Upper lobe of left lung (tissue), 4 donors: ENCODE measurements around the gene TERC.

Experiments
- CTCF ChIP-seq, 6 experiments: fragments of 450-650 bp in 4 of 6; fragments of 200-600 bp in 2 of 6; sonication (generic) in 2 of 6; IDR thresholded peaks; one replicate each; pipeline ENCODE4 v1.5.1; 2016 to 2019; ENCODE audit warnings: antibody characterized with exemption in 6 of 6
- POLR2A ChIP-seq, 4 donors: fragments of 450-650 bp; IDR thresholded peaks; one replicate each; pipeline ENCODE4 v1.5.1; 2016 to 2017; ENCODE audit warnings: antibody characterized with exemption in 4 of 4, mild to moderate bottlenecking in 2 of 4
- POLR2AphosphoS5 ChIP-seq, 2 donors: sonication (generic); formaldehyde crosslinking; IDR thresholded peaks; one replicate each; pipeline ENCODE4 v1.5.1; 2017; ENCODE audit warnings: antibody characterized with exemption in 2 of 2

GRCh38 chr3:169780742-169781141 is 15.9 kb upstream of the TERC start:
- TF ChIP-seq CTCF (IDR thresholded peaks at IDR 0.05) (no peak), POLR2A (IDR thresholded peaks at IDR 0.05) (no peak), POLR2AphosphoS5 (IDR thresholded peaks at IDR 0.05) (no peak)
